Measurements from ENCODE around the gene TUT7. TPM values are rescaled to one million over a fixed set of nuclear protein-coding genes. Genes with fewer than 3 reads are reported as not detected.

Gene TUT7
- total RNA-seq, 1 experiment from 2014 or later, result 24.5 TPM

DNA sequence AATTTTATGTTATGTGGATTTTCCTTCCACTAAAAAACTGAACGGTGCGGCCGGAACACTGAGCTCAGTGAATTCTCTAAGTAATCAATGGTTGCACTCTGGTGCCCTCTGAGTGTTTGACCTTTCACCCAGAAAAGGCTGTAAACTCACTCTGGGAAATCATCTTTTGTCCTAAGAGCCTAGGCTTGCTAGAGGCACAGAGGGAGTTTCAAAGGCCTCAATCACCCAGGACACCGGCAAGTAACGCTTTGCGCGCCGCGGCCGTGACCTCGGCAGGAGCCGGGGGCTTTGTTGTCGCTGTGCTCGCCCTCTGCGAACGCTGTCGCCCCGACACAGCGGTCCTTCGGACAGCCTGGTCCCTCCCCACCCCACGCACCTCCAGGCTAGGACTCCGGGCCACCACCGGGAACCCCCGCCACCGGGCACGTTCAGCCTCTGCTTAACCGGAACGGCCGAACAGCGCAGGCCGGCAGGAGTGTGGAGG, 72.6 kb downstream of the TUT7 start:
- ATAC-seq (peak; percentile 6), DNase-seq (ENCODE audit: low spot score) (no peak)
- Mint-ChIP-seq H3K4me3 (peak overlapping the region; percentile 87), H3K36me3 (peaks cover 12% of the 10 kb centered on the region), H3K9me3 (no peaks in the 10 kb centered on the region), H3K27me3 (ENCODE audit: low read depth) (peaks cover 9% of the 10 kb centered on the region), H3K27ac (peak overlapping the region; percentile 95), H3K4me1 (peaks cover 46% of the 10 kb centered on the region)
- 0 out of 2 replicates have a peak, but pooled peaks have one; percentile 16 for TF ChIP-seq ELF4 (CRISPR knock-in tag; IDR thresholded peaks at IDR 0.05; ENCODE audit: low read depth)
- TF ChIP-seq ZNF219 (CRISPR knock-in tag; IDR thresholded peaks at IDR 0.05; ENCODE audit: borderline replicate concordance), result no peak
- no peak for TF ChIP-seq ERG (CRISPR knock-in tag; IDR thresholded peaks at IDR 0.05)
- no peak for TF ChIP-seq SMAD4 (CRISPR knock-in tag; IDR thresholded peaks at IDR 0.05)
- TF ChIP-seq CDX4 (CRISPR knock-in tag; IDR thresholded peaks at IDR 0.05; ENCODE audit: borderline replicate concordance), result no peak
- TF ChIP-seq ZBTB21 (CRISPR knock-in tag; IDR thresholded peaks at IDR 0.05; ENCODE audit: borderline replicate concordance), result 0 out of 2 replicates have a peak, but pooled peaks have one; percentile 12
- peak; percentile 15; the same call in 1 of the 2 replicates for TF ChIP-seq FOXP4 (CRISPR knock-in tag; IDR thresholded peaks at IDR 0.05)
- peak; percentile 16; the same call in 1 of the 2 replicates for TF ChIP-seq SP1 (CRISPR knock-in tag; conservative IDR thresholded peaks at IDR 0.05)
- TF ChIP-seq NR3C1 (CRISPR knock-in tag; conservative IDR thresholded peaks at IDR 0.05; ENCODE audit: low read depth), result no peak
- CTCF ChIA-PET, result interaction anchor here (1.0 to 1.5 kb wide), 2 partner anchors 79 to 237 kb away, joined by 4 read pairs; no protein-coding TSS in a partner anchor
- POLR2A ChIA-PET, result interaction anchor here (0.5 to 1.2 kb wide), 4 partner anchors 10 to 210 kb away, joined by 3 to 5 read pairs (median 4); no protein-coding TSS in a partner anchor

GRCh38 chr9:86280580-86280979, 73.6 kb downstream of the TUT7 start:
- ChIA-PET POLR2A (no interaction called here), CTCF (no interaction called here)
- ATAC-seq (no peak), DNase-seq (ENCODE audit: low spot score) (no peak)
- Mint-ChIP-seq H3K36me3 (peaks cover 12% of the 10 kb centered on the region), H3K4me3 (peak overlapping the region; percentile 87), H3K27me3 (ENCODE audit: low read depth) (peaks cover 9% of the 10 kb centered on the region), H3K4me1 (peaks cover 38% of the 10 kb centered on the region), H3K27ac (peak overlapping the region; percentile 95), H3K9me3 (no peaks in the 10 kb centered on the region)
- TF ChIP-seq, protein P1, sequence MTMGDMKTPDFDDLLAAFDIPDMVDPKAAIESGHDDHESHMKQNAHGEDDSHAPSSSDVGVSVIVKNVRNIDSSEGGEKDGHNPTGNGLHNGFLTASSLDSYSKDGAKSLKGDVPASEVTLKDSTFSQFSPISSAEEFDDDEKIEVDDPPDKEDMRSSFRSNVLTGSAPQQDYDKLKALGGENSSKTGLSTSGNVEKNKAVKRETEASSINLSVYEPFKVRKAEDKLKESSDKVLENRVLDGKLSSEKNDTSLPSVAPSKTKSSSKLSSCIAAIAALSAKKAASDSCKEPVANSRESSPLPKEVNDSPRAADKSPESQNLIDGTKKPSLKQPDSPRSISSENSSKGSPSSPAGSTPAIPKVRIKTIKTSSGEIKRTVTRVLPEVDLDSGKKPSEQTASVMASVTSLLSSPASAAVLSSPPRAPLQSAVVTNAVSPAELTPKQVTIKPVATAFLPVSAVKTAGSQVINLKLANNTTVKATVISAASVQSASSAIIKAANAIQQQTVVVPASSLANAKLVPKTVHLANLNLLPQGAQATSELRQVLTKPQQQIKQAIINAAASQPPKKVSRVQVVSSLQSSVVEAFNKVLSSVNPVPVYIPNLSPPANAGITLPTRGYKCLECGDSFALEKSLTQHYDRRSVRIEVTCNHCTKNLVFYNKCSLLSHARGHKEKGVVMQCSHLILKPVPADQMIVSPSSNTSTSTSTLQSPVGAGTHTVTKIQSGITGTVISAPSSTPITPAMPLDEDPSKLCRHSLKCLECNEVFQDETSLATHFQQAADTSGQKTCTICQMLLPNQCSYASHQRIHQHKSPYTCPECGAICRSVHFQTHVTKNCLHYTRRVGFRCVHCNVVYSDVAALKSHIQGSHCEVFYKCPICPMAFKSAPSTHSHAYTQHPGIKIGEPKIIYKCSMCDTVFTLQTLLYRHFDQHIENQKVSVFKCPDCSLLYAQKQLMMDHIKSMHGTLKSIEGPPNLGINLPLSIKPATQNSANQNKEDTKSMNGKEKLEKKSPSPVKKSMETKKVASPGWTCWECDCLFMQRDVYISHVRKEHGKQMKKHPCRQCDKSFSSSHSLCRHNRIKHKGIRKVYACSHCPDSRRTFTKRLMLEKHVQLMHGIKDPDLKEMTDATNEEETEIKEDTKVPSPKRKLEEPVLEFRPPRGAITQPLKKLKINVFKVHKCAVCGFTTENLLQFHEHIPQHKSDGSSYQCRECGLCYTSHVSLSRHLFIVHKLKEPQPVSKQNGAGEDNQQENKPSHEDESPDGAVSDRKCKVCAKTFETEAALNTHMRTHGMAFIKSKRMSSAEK (CRISPR knock-in tag; IDR thresholded peaks at IDR 0.05; ENCODE audit: borderline replicate concordance), result no peak
- TF ChIP-seq ATF1 (CRISPR knock-in tag; IDR thresholded peaks at IDR 0.05), result no peak
- peak; percentile 24; the same call in 1 of the 2 replicates for TF ChIP-seq ZNF121 (CRISPR knock-in tag; IDR thresholded peaks at IDR 0.05)
- TF ChIP-seq ERG (CRISPR knock-in tag; IDR thresholded peaks at IDR 0.05), result no peak
- TF ChIP-seq AFF4 (CRISPR knock-in tag; IDR thresholded peaks at IDR 0.05; ENCODE audit: borderline replicate concordance), result no peak
- no peak for TF ChIP-seq TCF7 (CRISPR knock-in tag; IDR thresholded peaks at IDR 0.05; ENCODE audit: low read depth)
